Esophagus squamous epithelium (tissue), 5 donors: ENCODE results near the gene C11orf86. TPM values are rescaled to one million over a fixed set of nuclear protein-coding genes. Genes with fewer than 3 reads are reported as not detected.
"Not testable (repeated sequence)": the region's sequence is repeated elsewhere in the genome, so short reads cannot be mapped to it uniquely, and the experiment has no call there.

Experiments
- DNase-seq: peaks from one replicate; lab custom pipeline; 2025; lab: John Stamatoyannopoulos, UW
- H3K27ac ChIP-seq, 4 donors: fragments of 200-600 bp; sonication (generic); one replicate each; pipeline ENCODE4 v1.5.1; 2016 to 2019; ENCODE audit warnings: mild to moderate bottlenecking in 1 of 4
- H3K27me3 ChIP-seq, 4 donors: fragments of 200-600 bp; sonication (generic); 1 replicate in 3 of 4; 2 replicates in 1 of 4; pipeline versions ENCODE4 v1.5.1 to v1.6.0; 2017 to 2021; ENCODE audit warnings: antibody characterized with exemption in 1 of 4
- H3K36me3 ChIP-seq, 3 donors: fragments of 200-600 bp; sonication (generic); one replicate each; pipeline ENCODE4 v1.5.1; 2016 to 2019
- H3K4me1 ChIP-seq, 3 donors: fragments of 200-600 bp; sonication (generic); one replicate each; pipeline ENCODE4 v1.5.1; 2017 to 2019
- H3K4me3 ChIP-seq, 4 donors: fragments of 200-600 bp; sonication (generic); 1 replicate in 3 of 4; 2 replicates in 1 of 4; pipeline ENCODE4 v1.5.1; 2016 to 2019; ENCODE audit warnings: mild to moderate bottlenecking in 2 of 4, moderate library complexity in 1 of 4
- H3K9me3 ChIP-seq, 3 donors: fragments of 200-600 bp; sonication (generic); one replicate each; pipeline ENCODE4 v1.5.1; 2016 to 2019
- POLR2A ChIP-seq, 4 donors: fragments of 450-650 bp; IDR thresholded peaks; one replicate each; pipeline ENCODE4 v1.6.1; 2017; ENCODE audit warnings: antibody characterized with exemption in 4 of 4, mild to moderate bottlenecking in 4 of 4, moderate library complexity in 3 of 4
- WGBS, 2 donors: methylation state at CpG; one replicate each; pipeline ENCODE4 v1.1.5; 2018; 5-methylcytosine and 5-hydroxymethylcytosine counted together
- intact Hi-C: fragments of 100-400 bp; cut with DNase I; formaldehyde crosslinking; loops from one replicate; pipeline ENCODE4 v1.15.0; 2022
- total RNA-seq, 4 donors: library from RNA; depleted of rRNA; stranded (reverse); fragments of >200 nt; gene quantifications; one replicate each; pipeline ENCODE4 v1.1.0, GENCODE V29; 2016
- TF ChIP-seq, protein P1 (sequence below), 6 experiments: fragments of 450-650 bp in 4 of 6; fragments of 200-600 bp in 2 of 6; sonication (generic) in 2 of 6; IDR thresholded peaks; one replicate each; pipeline ENCODE4 v1.5.1; 2016 to 2019; ENCODE audit warnings: antibody characterized with exemption in 6 of 6, mild to moderate bottlenecking in 4 of 6, moderate library complexity in 4 of 6
- donor health status: DM: yes; HTN: yes; CAD: no.

Gene C11orf86
- total RNA-seq, 4 donors from 2014 or later: not detected

DNA sequence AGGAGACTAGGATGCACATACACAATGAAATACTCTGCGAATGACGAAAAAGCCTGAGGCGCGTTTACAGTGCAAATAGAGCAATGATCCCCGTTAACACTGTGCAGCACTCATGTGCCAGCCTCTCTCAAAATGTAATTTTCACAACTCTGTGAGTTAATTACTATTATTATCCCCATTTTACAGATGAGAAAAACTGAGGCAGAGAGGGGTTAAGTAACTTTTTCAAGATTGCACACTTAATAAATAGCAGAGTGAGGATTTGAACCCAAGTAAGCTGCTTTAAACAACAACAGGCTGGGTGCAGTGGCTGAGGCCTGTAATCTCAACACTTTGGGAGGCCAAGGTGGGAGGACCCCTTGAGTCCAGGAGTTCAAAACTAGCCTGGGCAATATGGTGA lies 26.2 kb downstream of the C11orf86 start:
- Histone ChIP-seq H3K9me3 (no peaks in the 10 kb centered on the region), H3K27me3 (no peaks in the 10 kb centered on the region), H3K36me3 (no peaks in the 10 kb centered on the region), H3K4me1 (no peaks in the 10 kb centered on the region), H3K27ac (no peak overlapping the region), H3K4me3 (no peak overlapping the region)
- 64 to 73% methylated on average over 5 of the region's 5 CpGs for WGBS, 2 donors
- TF ChIP-seq, protein P1, sequence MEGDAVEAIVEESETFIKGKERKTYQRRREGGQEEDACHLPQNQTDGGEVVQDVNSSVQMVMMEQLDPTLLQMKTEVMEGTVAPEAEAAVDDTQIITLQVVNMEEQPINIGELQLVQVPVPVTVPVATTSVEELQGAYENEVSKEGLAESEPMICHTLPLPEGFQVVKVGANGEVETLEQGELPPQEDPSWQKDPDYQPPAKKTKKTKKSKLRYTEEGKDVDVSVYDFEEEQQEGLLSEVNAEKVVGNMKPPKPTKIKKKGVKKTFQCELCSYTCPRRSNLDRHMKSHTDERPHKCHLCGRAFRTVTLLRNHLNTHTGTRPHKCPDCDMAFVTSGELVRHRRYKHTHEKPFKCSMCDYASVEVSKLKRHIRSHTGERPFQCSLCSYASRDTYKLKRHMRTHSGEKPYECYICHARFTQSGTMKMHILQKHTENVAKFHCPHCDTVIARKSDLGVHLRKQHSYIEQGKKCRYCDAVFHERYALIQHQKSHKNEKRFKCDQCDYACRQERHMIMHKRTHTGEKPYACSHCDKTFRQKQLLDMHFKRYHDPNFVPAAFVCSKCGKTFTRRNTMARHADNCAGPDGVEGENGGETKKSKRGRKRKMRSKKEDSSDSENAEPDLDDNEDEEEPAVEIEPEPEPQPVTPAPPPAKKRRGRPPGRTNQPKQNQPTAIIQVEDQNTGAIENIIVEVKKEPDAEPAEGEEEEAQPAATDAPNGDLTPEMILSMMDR (IDR thresholded peaks at IDR 0.05): no peak
- TF ChIP-seq POLR2A (IDR thresholded peaks at IDR 0.05): no peak
- intact Hi-C loops: no loop called here
- DNase-seq: no peak

DNA sequence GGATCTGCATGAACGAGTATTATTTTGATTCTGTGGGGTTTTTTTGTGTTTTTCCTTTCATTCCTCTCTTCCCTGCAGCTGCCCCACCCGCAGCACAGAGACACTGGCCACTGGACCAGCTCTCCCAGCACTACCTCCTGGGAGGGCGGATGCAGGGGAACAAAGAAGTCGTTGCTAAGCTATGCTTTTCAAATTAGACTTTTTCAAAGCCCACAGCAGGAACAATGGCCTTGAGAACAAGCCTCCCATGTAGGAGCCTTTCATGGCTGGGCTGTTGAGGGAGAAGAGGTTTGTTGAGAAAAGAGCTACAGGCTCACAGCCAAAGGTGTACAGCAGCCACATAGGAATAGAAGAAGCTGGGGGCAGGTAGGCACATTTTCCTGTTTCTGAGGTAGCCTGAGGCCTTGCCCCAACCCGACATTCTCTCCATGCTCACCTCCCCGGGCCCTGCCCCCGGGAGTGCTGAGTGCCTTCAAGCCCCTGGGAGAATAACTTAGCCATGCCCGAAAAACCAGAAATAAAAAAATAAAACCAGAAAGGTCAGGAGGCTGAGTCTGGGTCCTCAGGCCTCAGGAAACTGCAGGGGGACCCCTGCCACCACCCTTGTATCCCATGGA lies 27.3 kb downstream of the C11orf86 start:
- no peaks in the 10 kb centered on the region for H3K9me3 ChIP-seq
- no peak overlapping the region for H3K27ac ChIP-seq
- H3K4me3 ChIP-seq: no peak overlapping the region
- no peaks in the 10 kb centered on the region for H3K36me3 ChIP-seq
- 48 to 52% methylated on average over 7 to 8 of the region's 8 CpGs for WGBS, 2 donors
- no peak for DNase-seq
- TF ChIP-seq POLR2A (IDR thresholded peaks at IDR 0.05): no peak
- TF ChIP-seq, protein P1 (IDR thresholded peaks at IDR 0.05): no peak
- H3K4me1 ChIP-seq: no peaks in the 10 kb centered on the region
- no peaks in the 10 kb centered on the region for H3K27me3 ChIP-seq
- intact Hi-C loops: no loop called here

DNA sequence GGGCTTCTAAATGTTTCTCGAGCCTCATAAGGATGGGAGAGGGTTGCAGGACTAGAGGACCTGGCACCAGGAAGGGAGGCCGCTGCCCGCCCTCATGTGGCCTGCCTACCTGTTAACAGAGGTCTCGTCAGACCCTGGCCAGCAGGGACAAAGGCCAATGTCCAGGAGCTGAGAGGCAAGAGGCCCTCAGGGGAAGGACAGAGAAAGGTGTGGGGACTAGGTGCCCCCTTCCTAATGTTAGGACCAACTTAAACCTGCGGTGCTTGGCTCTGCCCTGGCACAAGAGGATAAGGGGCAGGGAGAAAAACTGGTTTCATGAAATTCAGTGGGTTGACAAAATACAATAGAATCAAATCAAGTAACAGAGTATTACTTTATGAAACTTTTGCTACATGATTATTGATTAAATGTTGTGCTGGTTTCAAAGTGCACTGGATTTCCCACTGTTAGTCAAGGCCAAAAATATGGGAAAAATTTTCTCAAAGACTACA lies 27.9 kb downstream of the C11orf86 start:
- TF ChIP-seq POLR2A (IDR thresholded peaks at IDR 0.05): no peak
- TF ChIP-seq, protein P1 (IDR thresholded peaks at IDR 0.05): no peak
- Histone ChIP-seq H3K9me3 (no peaks in the 10 kb centered on the region), H3K4me3 (no peak overlapping the region), H3K4me1 (no peaks in the 10 kb centered on the region), H3K27ac (no peak overlapping the region), H3K27me3 (no peaks in the 10 kb centered on the region), H3K36me3 (no peaks in the 10 kb centered on the region)
- no peak for DNase-seq
- 91 to 92% methylated on average over 5 of the region's 5 CpGs for WGBS, 2 donors
- intact Hi-C loops: no loop called here

DNA sequence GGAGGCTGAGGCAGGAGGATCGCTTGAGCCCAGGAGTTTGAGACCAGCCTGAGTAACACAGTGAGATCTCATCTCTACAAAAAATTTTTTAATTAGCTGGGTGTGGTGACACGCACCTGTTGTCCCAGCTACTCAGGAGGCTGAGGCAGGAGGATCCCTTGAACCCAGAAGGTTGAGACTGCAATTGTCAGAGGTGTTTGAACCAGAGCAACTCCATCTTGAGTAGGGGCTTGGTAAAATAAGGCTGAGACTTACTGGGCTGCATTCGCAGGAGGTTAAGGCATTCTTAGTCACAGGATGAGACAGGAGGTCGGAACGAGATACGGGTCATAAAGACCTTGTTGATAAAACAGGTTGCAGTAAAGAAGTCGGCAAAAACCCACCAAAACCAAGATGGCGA lies 30.1 kb downstream of the C11orf86 start:
- H3K27ac ChIP-seq, H3K9me3 ChIP-seq, intact Hi-C loops: not testable (repeated sequence)

DNA sequence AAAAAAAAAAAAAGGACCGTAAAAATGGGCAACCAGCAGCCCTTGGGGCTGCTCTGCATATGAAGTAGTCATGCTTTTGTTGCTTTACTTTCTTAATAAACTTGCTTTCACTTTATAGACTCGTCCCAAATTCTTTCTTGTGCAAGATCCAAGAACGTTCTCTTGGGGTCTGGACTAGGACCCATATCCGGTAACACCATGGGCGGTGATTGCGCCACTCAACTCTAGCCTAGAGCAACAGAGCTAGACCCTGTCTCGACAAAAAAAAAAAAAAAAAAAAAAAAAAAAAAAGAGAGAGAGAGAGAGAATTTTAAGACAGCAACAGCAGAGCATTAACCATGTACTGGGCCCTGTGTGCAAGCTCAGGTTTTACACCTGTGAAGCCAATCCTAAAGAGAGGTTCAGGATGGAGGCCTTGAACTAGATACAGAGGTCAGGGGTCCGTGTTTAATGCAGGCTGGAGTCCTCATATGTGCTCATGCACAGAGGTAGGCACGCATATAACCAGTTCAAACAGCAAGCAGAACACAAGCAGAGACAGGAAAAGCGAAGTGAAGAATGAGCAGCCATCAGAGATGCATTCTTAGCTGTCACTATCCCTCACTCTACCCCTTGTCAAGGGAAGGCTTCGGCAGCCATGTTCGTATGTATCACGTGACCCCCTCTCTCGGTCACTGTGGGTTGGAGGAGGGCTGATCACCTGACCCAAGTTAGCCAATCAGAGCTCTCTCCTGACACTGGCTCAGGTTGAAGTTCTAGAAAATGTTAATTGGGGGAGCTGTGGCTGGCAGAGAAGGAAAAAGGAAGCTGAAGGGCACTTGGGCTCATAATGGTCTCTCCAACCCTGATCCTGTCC lies 31.2 kb downstream of the C11orf86 start:
- DNase-seq: no peak
- WGBS, 2 donors: 66 to 73% methylated on average over 13 to 14 of the region's 14 CpGs
- no peaks in the 10 kb centered on the region for H3K4me1 ChIP-seq
- H3K36me3 ChIP-seq: no peaks in the 10 kb centered on the region
- TF ChIP-seq, protein P1 (IDR thresholded peaks at IDR 0.05): no peak
- no peak for TF ChIP-seq POLR2A (IDR thresholded peaks at IDR 0.05)
- no peak overlapping the region for H3K4me3 ChIP-seq
- H3K27ac ChIP-seq: no peak overlapping the region
- H3K9me3 ChIP-seq: no peaks in the 10 kb centered on the region
- no peaks in the 10 kb centered on the region for H3K27me3 ChIP-seq
- intact Hi-C loops: no loop called here

More for the DNA sequence above, 30.1 kb downstream of the C11orf86 start:
- not testable (repeated sequence) for H3K4me3 ChIP-seq, H3K4me1 ChIP-seq, H3K36me3 ChIP-seq, H3K27me3 ChIP-seq, DNase-seq
- WGBS, 2 donors: 95 to 97% methylated on average over 8 of the region's 8 CpGs
